HG03175 (cell line): ENCODE results near the gene PNPO.
"Not testable (repeated sequence)": the region's sequence is repeated elsewhere in the genome, so short reads cannot be mapped to it uniquely, and the experiment has no call there.

Source experiments
- ATAC-seq: cut with Tn5 transposase; IDR thresholded peaks from one replicate; pipeline ENCODE4 v1.9.1; 2021; ENCODE audit warnings: mild to moderate bottlenecking, moderate library complexity; ENCODE audit not compliant: unreplicated experiment

The PNPO gene

DNA sequence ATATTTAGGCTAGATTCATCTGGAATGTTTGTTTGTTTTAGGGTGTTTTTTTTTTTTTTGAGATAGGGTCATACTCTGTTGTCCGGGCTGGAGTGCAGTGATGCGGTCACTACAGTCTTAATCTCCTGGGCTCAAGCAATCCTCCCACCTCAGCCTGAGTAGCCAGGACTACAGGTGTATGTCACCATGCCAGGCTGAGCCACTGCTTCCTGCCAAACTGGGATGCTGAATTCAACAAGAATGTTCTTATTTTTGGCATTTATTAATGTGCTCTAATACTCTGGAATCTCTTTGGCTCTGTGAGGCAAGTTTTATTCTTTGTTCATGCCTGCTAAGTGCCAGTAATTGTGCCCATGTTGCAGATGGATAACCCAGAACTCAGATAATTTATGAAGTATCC, 23.8 kb upstream of the PNPO start:
- ATAC-seq: no peak

- ATAC-seq: no peak
Observed at GRCh38 chr17:47918006-47918405, 23.4 kb upstream of the PNPO start.

- no peak for ATAC-seq
Observed at GRCh38 chr17:47918991-47919390, 22.4 kb upstream of the PNPO start.

GRCh38 chr17:47919889-47920288, 21.5 kb upstream of the PNPO start:
- ATAC-seq: not testable (repeated sequence)

DNA sequence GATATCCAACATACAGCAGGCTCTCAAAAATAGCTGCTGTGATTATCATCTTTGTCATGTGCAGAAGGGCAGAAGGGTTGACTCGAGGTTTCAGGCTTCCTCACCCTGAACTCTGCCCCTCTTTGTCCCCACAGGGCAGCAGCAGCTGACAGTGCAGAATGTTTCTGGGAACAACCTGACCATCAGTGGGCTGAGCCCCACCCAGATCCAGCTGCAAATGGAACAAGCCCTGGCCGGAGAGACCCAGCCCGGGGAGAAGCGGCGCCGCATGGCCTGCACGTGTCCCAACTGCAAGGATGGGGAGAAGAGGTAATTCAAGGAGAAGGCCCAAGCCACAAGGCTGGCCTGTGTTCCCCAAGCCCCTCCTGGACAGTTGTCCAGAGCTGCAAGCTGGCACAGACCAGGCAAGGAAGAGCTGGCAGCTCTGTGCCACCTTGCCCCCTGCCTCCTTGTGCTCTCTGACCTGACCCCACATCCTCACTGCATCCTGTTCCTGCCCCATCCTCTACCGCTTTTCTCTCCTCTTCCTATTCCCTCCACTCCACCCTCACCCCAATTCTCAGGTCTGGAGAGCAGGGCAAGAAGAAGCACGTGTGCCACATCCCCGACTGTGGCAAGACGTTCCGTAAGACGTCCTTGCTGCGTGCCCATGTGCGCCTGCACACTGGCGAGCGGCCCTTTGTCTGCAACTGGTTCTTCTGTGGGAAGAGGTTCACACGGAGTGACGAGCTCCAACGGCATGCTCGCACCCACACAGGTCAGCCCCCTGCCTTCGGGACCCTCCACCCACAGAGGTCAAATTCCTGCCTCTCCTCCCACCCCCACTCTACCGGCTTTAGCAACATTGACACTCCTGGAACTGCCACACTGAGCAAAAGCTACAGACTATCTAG, 16.3 kb upstream of the PNPO start:
- ATAC-seq: no peak

- no peak for ATAC-seq
Observed at GRCh38 chr17:47925678-47925988, 15.7 kb upstream of the PNPO start.

GRCh38 chr17:47927821-47928400, 13.5 kb upstream of the PNPO start:
- ATAC-seq: no peak

DNA sequence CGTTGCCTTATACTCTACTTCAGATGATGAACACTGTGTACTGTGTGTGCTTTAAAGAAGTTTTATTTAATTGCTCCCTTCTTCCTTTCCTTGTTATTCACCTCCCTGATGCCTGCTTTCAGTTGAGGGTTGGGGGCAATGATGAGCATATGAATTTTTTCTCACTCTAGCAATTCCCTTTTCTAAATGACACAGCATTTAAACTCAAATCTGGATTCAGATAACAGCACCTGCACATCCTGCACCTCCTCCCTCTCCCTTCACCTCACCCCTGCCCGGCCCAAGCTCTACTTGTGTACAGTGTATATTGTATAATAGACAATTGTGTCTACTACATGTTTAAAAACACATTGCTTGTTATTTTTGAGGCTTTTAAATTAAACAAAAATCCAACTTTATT, 13.0 kb upstream of the PNPO start:
- ATAC-seq: no peak

GRCh38 chr17:47929218-47930000, 12.0 kb upstream of the PNPO start:
- no peak for ATAC-seq

- no peak for ATAC-seq
Observed at GRCh38 chr17:47931848-47932247, 9.5 kb upstream of the PNPO start.

DNA sequence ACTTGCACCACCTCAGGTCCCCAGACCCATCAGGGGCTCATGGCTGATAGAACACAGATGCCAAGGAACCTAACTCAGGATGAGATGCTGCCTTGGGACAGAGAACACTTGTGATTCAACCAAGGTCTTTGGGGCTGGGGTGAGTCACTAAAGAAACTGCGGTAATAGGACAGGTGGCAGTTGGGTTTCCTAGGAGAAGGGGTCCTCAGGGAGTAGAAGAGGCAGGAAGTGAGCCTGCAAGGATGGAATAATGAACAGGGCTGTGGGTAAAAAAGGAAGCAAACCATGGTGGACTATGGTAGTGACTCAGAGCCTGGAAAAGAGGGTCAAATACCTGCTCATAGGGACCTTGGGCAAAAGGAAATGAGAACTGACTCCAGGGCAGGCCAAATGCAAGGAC, 6.5 kb upstream of the PNPO start:
- ATAC-seq: no peak

- not testable (repeated sequence) for ATAC-seq
Observed at GRCh38 chr17:47935468-47935867, 5.9 kb upstream of the PNPO start.

DNA sequence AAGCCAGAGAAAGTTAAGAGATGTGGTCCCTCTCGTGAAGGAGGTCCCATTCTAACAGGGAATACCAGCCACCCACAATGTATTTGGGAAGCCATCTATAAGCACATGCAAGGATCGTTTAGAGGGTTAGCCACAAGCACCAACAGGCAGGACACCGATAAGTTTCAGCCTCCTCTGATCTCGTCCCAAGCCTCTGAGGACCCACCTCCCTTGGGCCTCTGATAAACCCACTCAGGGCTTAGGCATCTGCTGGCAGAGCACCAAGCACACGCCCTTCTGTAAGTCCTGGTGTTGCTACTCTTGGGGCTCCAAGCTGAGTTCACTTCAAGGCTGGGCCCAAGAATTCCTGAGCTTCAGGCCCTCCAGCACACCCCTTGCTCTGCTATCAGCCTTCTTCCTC, 5.4 kb upstream of the PNPO start:
- no peak for ATAC-seq

DNA sequence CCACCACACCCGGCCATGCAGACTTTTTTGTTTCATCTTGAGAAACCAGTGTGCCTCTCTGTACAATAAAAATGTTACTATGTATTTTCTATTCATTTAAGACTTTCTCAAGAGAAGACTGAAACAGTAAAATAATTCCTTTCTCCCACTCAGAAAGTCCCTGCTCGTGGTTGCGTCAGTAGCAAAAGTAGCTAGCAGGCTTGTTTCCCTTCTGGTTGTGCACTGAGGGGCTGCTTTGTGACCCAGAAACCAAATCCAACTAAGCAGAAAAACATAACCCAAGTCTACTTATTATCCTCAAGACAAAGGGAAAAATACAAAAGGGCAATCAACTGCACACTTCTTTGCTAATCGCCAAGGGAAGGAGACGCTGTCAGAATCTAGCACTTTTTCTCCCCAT, 3.4 kb upstream of the PNPO start:
- ATAC-seq: no peak

DNA sequence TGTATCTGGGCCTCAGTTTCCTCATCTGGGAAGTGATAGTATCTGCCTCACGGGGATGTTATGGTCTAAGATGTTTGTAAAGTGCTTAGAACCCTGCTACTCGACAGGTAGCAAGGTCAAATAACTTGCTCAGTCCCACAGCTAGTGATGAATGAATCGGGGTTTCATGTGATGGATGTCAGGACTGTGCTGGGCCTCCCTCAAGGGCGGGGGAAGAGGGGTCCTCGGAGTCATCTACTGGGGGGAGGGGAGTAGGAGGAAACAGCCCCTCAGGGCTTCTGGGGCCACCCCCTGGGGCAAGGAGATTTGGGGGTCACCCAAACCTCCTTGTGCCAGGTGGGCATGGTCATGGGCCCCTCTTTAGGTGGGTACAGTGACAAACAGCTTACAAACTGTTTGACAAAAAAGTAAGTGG, 732 bp downstream of the PNPO start:
- ATAC-seq: no peak

GRCh38 chr17:47942568-47942967, 1.2 kb downstream of the PNPO start:
- ATAC-seq: no peak

DNA sequence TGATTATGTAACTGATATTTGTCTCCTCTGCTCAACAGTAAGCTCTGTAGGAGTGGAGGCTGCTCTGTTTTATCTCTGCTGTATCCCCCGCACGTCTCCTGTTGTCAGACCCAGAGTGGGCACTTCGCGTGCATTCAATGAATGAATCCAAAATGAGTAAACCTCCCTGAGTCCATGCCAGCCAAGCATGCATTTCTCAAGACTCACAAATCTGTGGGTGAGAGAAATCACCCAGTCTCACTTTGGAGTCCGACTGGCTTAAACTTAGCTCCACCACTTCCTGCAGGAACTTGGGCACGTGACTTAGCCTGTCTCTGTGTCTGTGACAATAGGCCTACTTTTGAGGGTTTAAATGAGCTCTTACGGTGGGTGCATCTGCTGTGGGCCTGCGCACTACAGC, 3.7 kb downstream of the PNPO start:
- ATAC-seq: no peak

DNA sequence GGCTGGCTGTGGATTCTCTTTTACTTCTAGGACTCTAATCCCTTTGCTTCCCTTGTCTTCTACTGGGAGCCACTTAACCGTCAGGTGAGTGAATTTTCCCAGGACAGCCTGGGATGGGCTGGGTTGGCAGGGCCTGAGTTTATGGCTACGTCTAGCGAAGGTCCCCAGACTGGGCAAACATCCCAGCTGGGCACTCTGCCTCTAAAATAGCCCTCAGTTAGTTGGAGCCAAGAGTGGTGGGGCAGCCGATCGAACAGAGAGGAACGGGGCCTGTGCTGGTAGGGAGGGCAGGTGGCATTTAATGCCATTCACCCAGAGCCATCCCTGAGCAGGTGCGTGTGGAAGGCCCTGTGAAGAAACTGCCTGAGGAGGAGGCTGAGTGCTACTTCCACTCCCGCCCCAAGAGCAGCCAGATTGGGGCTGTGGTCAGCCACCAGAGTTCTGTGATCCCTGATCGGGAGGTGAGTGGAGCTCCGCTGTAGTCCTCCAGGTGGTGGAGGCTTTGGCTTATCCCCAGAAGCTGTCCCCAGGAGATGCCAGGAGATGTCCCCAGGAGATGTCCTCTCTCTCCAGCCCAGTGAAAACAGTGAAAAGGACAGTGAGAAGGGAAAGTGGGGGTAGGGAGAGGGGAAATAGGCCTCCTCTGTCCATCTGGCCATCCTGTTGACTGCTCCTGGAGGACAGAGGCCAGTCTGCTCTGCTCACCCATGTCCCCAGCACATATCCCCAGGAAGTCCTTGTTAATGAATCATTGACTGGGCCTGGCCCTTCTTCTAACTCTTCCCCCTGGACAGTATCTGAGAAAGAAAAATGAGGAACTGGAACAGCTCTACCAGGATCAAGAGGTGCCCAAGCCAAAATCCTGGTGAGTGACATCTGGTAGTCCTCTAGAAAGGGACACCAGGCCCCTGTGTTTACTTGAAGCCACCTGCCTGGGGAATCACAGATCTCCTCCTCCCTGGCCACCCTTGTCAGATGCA, 4.4 kb downstream of the PNPO start:
- ATAC-seq: no peak

DNA sequence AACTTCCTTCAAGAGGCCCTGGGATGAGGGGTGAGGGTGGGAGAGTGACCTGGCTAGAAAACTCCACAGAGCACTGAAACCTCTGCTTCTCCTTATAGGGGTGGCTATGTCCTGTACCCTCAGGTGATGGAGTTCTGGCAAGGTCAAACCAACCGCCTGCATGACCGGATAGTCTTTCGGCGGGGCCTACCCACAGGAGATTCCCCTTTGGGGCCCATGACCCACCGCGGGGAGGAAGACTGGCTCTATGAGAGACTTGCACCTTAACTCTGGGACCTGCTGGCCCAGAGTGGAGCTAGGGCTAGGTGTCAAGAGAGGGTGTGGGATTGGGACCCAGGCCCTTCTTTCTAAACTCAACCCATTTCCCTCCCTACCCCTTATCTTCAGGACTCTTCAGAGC, 5.1 kb downstream of the PNPO start:
- no peak for ATAC-seq

- peak; percentile 73 for ATAC-seq
Observed at GRCh38 chr17:47946929-47947397, 5.6 kb downstream of the PNPO start.
